K562 (cell line): ENCODE data around the gene STRA8. TPM values are rescaled to one million over a fixed set of nuclear protein-coding genes. Genes with fewer than 3 reads are reported as not detected.
A peak's percentile ranks its signal among the peaks of the same experiment; 100 is the strongest.

Experiments
- ATAC-seq: fragments of 200-7000 bp; cut with Tn5 transposase; 3 replicates; pipeline ENCODE4 v1.9.1; 2020; ENCODE audit warnings: moderate library complexity
- BruUV-seq: library from RNA; stranded (reverse); fragments of 400-500 nt; replicated peaks from 2 replicates; lab custom pipeline; 2021; lab: Mats Ljungman, UMichigan
- CTCF ChIA-PET: fragments of 300-600 bp; formaldehyde crosslinking; extraction: SDS; loops from one replicate; lab custom pipeline; 2021; ENCODE audit warnings: low intra/inter-chr PET ratio; lab: Yijun Ruan, JAX
- POLR2A ChIA-PET: fragments of 300-600, 350-650 bp; sonication (Branson Sonifier 250); formaldehyde crosslinking; extraction: SDS; loops from one replicate; lab custom pipeline; 2021; ENCODE audit warnings: antibody characterized with exemption, inconsistent platforms; lab: Yijun Ruan, JAX
- DNase-seq, 4 experiments: peaks; one replicate each; pipeline versions ENCODE4 v3.0.0 to v3.0.0-alpha.2; 2011 to 2018; ENCODE audit warnings: low spot score in 3 of 4, mixed read lengths in 3 of 4; ENCODE audit errors: extremely low read depth in 1 of 4
- FAIRE-seq: peaks from 2 replicates; lab custom pipeline; 2011; peaks lifted over from hg19 to GRCh38; lab: Jason Lieb, UNC
- H2AFZ ChIP-seq: 2 replicates; pipeline ENCODE4 v1.6.0; 2011; ENCODE audit warnings: low read depth, low read length, control low read depth, inconsistent platforms
- H3K27ac ChIP-seq: fragments of 200-600 bp; 3 replicates; pipeline ENCODE4 v1.8.0; 2011; ENCODE audit warnings: low read depth, mild to moderate bottlenecking, control low read depth, inconsistent platforms, low read length, moderate library complexity, mixed read lengths; ENCODE audit errors: extremely low read depth
- H3K27me3 ChIP-seq, 2 experiments: fragments of 300-600 bp in 1 of 2; 2 replicates in 1 of 2; 3 replicates in 1 of 2; pipeline versions ENCODE4 v1.6.0 to v1.8.0; 2011; ENCODE audit warnings: inconsistent platforms in 2 of 2, low read length in 2 of 2, mild to moderate bottlenecking in 1 of 2, mixed read lengths in 1 of 2, moderate library complexity in 1 of 2; ENCODE audit not compliant: control insufficient read depth in 2 of 2, insufficient read depth in 2 of 2
- H3K36me3 ChIP-seq: fragments of 300-600 bp; 3 replicates; pipeline ENCODE4 v1.8.0; 2011; ENCODE audit warnings: mild to moderate bottlenecking, low read length, inconsistent platforms; ENCODE audit not compliant: control insufficient read depth, insufficient read depth
- H3K4me1 ChIP-seq, 2 experiments: fragments of 200-600 bp in 1 of 2; replicated peaks in 1 of 2; 2 replicates in 1 of 2; 3 replicates in 1 of 2; pipeline versions ENCODE4 v1.5.1 to v1.8.0; 2011; ENCODE audit warnings: inconsistent platforms in 2 of 2, low read length in 2 of 2, mild to moderate bottlenecking in 1 of 2, mixed read lengths in 1 of 2, moderate library complexity in 1 of 2; ENCODE audit not compliant: control insufficient read depth in 2 of 2, insufficient read depth in 2 of 2
- H3K4me2 ChIP-seq: 2 replicates; pipeline ENCODE4 v1.6.1; 2011; ENCODE audit warnings: low read length, control low read depth, inconsistent platforms, mixed read lengths; ENCODE audit not compliant: insufficient read depth
- H3K4me3 ChIP-seq: fragments of 200-600 bp; sonication (generic), shearing (Covaris generic); 2 replicates; pipeline ENCODE4 v1.5.1; 2016; ENCODE audit warnings: control low read depth, inconsistent platforms
- H3K79me2 ChIP-seq: fragments of 200-600 bp; 3 replicates; pipeline ENCODE4 v1.8.0; 2011; ENCODE audit warnings: low read length, inconsistent platforms; ENCODE audit not compliant: control insufficient read depth, insufficient read depth
- H3K9ac ChIP-seq, 2 experiments: 2 replicates each; pipeline versions ENCODE4 v1.6.0 to v1.6.1; 2011; ENCODE audit warnings: low read depth in 2 of 2, low read length in 2 of 2, control low read depth in 1 of 2, inconsistent platforms in 1 of 2, mild to moderate bottlenecking in 1 of 2, mixed read lengths in 1 of 2; ENCODE audit not compliant: insufficient read depth in 1 of 2
- H3K9me1 ChIP-seq: one replicate; pipeline ENCODE4 v1.6.0; 2011; ENCODE audit warnings: inconsistent platforms, mild to moderate bottlenecking, low read length, moderate library complexity; ENCODE audit not compliant: control insufficient read depth, insufficient read depth
- H3K9me3 ChIP-seq: replicated peaks from 2 replicates; pipeline ENCODE4 v1.5.1; 2011; ENCODE audit warnings: low read depth, low read length, inconsistent platforms; ENCODE audit not compliant: control insufficient read depth, insufficient read depth
- H4K20me1 ChIP-seq: replicated peaks from 2 replicates; pipeline ENCODE4 v1.6.1; 2011; ENCODE audit warnings: low read length, inconsistent platforms, mixed read lengths; ENCODE audit not compliant: control insufficient read depth, insufficient read depth
- CHAMP1 ChIP-seq: fragments of 450-650 bp; IDR thresholded peaks from 2 replicates; pipeline ENCODE4 v1.6.1; 2016; ENCODE audit warnings: mild to moderate bottlenecking
- CTCFL ChIP-seq: IDR thresholded peaks from 2 replicates; pipeline ENCODE4 v1.6.1; 2011; ENCODE audit warnings: borderline replicate concordance, low read depth, mild to moderate bottlenecking, moderate library complexity, low read length; ENCODE audit not compliant: insufficient read depth, poor library complexity, severe bottlenecking
- ETV5 ChIP-seq: sonication (generic); formaldehyde crosslinking; IDR thresholded peaks from 2 replicates; pipeline ENCODE4 v1.4.0; 2020; ENCODE audit warnings: low read depth, mild to moderate bottlenecking, missing genetic modification reagents
- FOXP4 ChIP-seq: sonication (generic); formaldehyde crosslinking; IDR thresholded peaks from 2 replicates; pipeline ENCODE4 v1.8.0; 2022; ENCODE audit warnings: mild to moderate bottlenecking, missing genetic modification reagents, borderline replicate concordance
- LCOR ChIP-seq: sonication (generic); formaldehyde crosslinking; IDR thresholded peaks from 2 replicates; pipeline ENCODE4 v1.8.0; 2022; ENCODE audit warnings: mild to moderate bottlenecking, missing genetic modification reagents
- NEUROD1 ChIP-seq: fragments of 150-350 bp; IDR thresholded peaks from 2 replicates; pipeline ENCODE4 v1.6.1; 2014; ENCODE audit warnings: borderline replicate concordance, low read length, low read depth; ENCODE audit not compliant: partially characterized antibody
- NFIX ChIP-seq: fragments of 250-450 bp; sonication (Bioruptor Pico); IDR thresholded peaks from 2 replicates; pipeline ENCODE4 v1.4.0; 2020; ENCODE audit warnings: low read depth, mild to moderate bottlenecking, moderate library complexity
- NRF1 ChIP-seq, 2 experiments: fragments of 450-650 bp; IDR thresholded peaks in 1 of 2; conservative IDR thresholded peaks in 1 of 2; 2 replicates each; pipeline ENCODE4 v1.6.1; 2014; ENCODE audit warnings: mild to moderate bottlenecking in 2 of 2
- PHF20 ChIP-seq: fragments of 450-650 bp; IDR thresholded peaks from 2 replicates; pipeline ENCODE4 v1.6.1; 2018; ENCODE audit not compliant: partially characterized antibody
- SIRT6 ChIP-seq: IDR thresholded peaks from one replicate; pipeline ENCODE4 v1.6.1; 2012; ENCODE audit warnings: low read depth, mild to moderate bottlenecking, control low read depth, inconsistent platforms, low read length, moderate library complexity
- YY1 ChIP-seq, 3 experiments: IDR thresholded peaks; 2 replicates each; pipeline ENCODE4 v1.6.1; 2011; ENCODE audit warnings: low read length in 2 of 3, mild to moderate bottlenecking in 2 of 3, moderate library complexity in 2 of 3, borderline replicate concordance in 1 of 3, control low read depth in 1 of 3, low read depth in 1 of 3; ENCODE audit not compliant: insufficient read depth in 3 of 3, insufficient replicate concordance in 2 of 3, control insufficient read depth in 1 of 3, insufficient read length in 1 of 3; ENCODE audit errors: extremely low read depth in 1 of 3
- WGBS: fragments of 100-300 bp; shearing (Covaris generic); methylation state at CpG from one replicate; pipeline ENCODE4 v1.1.6; 2016; ENCODE audit warnings: low coverage, mixed read lengths; ENCODE audit not compliant: insufficient coverage; ENCODE audit errors: missing lambda C conversion rate; 5-methylcytosine and 5-hydroxymethylcytosine counted together
- in situ Hi-C: fragments of 300-500 bp; cut with MboI; formaldehyde crosslinking; loops from 4 replicates; pipeline ENCODE4 v1.15.0; 2018; ENCODE audit warnings: inconsistent platforms, mixed read lengths
- intact Hi-C: fragments of 100-400 bp; cut with micrococcal nuclease; formaldehyde crosslinking; loops from 2 replicates; pipeline ENCODE4 v1.14.2; 2022
- polyA plus RNA-seq, 8 experiments: library from polyadenylated mRNA; depleted of rRNA in 4 of 8; stranded (reverse) in 5 of 8; unstranded in 3 of 8; fragments of >200 nt; fragmentation: Nextera tagmentation in 2 of 8; fragmentation: Illumina TruSeq in 1 of 8; extraction: Ambion mirVana in 2 of 8; extraction: Trizol in 1 of 8; gene quantifications; 2 replicates each; pipeline versions ENCODE4 v1.2.1 to v1.2.3, GENCODE V29; 2011 to 2014; ENCODE audit warnings: inconsistent platforms in 1 of 8, missing spikeins in 1 of 8
- total RNA-seq, 7 experiments: library from RNA; depleted of rRNA in 6 of 7; stranded (reverse); fragments of >200 nt in 6 of 7; fragmentation: Illumina TruSeq in 2 of 7; extraction: Trizol in 2 of 7; gene quantifications; 2 replicates each; pipeline versions ENCODE4 v1.2.1 to v1.2.3, GENCODE V29; 2011 to 2021; ENCODE audit warnings: low replicate concordance in 1 of 7

The STRA8 gene
- total and polyA plus RNA-seq, 9 of the 15 experiments (the other 6 are each of a cell fraction or from before 2014, with no cell fraction given) = not detected

GRCh38 chr7:135238112-135238744 lies 4.6 kb downstream of the STRA8 start:
- H3K4me2 ChIP-seq = peak overlapping the region; percentile 9; the same call in 1 of the 2 replicates
- 0 out of 4 replicates have a peak, but pooled peaks of 1 of the 2 experiments have one; percentile 27 for TF ChIP-seq NRF1 (conservative IDR thresholded peaks at IDR 0.05 in 1 of 2, IDR thresholded peaks at IDR 0.05 in 1 of 2)
- TF ChIP-seq CHAMP1 = peak; percentile 72; the same call in 1 of the 2 replicates
- TF ChIP-seq LCOR (CRISPR knock-in tag) = no peak
- TF ChIP-seq PHF20 = peak; percentile 49
- TF ChIP-seq NFIX (CRISPR knock-in tag) = no peak
- no peak for TF ChIP-seq FOXP4 (CRISPR knock-in tag)
- TF ChIP-seq YY1 (IDR thresholded peaks at IDR 0.05; ENCODE audit: borderline replicate concordance in 1 of 3, control insufficient read depth in 1 of 3, extremely low read depth in 1 of 3, insufficient read depth in 3 of 3, insufficient read length in 1 of 3, insufficient replicate concordance in 2 of 3, low read depth in 1 of 3, low read length in 2 of 3) = peak; percentile 37 to 91 (median 83)
- peak; percentile 44 for TF ChIP-seq NEUROD1
- TF ChIP-seq ETV5 = no peak
- TF ChIP-seq SIRT6 = no peak
- peak; percentile 96 for TF ChIP-seq CTCFL

More at GRCh38 chr7:135238112-135238744, 4.6 kb downstream of the STRA8 start:
- Histone ChIP-seq H3K9me1 (no peaks in the 10 kb centered on the region), H3K27me3 (peaks cover 3 to 19% of the 10 kb centered on the region in 2 experiments; a peak in 2 of 5 replicates), H3K27ac (no peak overlapping the region), H3K36me3 (no peaks in the 10 kb centered on the region), H2AFZ (peak overlapping the region; percentile 71), H3K9ac (no peak overlapping the region), H3K4me3 (no peak overlapping the region), H3K9me3 (no peaks in the 10 kb centered on the region), H4K20me1 (no peaks in the 10 kb centered on the region), H3K4me1 (peaks cover 0 to 11% of the 10 kb centered on the region in 2 experiments; a peak in 2 of 5 replicates), H3K79me2 (no peaks in the 10 kb centered on the region)
- DNase-seq (peak; percentile 80 to 92 (median 90)), ATAC-seq (peak; percentile 98), FAIRE-seq (peak; percentile 84)
- POLR2A ChIA-PET = no interaction called here
- BruUV-seq = no TSS peak
- CTCF ChIA-PET = no interaction called here
- in situ Hi-C loops = no loop called here
- WGBS = 26% methylated on average over 11 of the region's 11 CpGs
- intact Hi-C loops = no loop called here
